ENCODE data around the gene SRR.

The SRR gene

DNA sequence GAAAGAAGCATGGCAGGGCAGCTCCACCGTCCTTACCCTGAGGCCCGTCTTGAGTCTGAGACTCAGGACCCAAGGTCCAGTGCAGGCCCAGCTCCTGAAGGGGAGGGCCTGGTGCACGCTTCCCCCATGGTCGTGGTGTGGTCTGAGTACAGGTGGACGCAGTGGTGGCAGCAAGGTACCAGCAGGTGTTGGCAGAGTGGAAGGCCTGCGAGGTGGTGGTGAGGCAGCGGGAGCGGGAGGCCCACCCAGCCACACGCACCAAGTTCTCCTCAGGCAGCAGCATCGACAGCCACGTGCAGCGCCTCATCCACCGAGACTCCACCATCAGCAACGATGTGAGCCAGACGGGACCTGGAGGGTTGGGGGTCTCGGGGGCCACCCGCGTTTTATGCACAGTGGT is 69.4 kb downstream of the SRR start:
- H3K4me1 ChIP-seq (ENCODE audit: insufficient read depth, low read length, poor library complexity, severe bottlenecking): peaks cover 6% of the 10 kb centered on the region
- no peaks in the 10 kb centered on the region for H3K36me3 ChIP-seq (ENCODE audit: insufficient read depth, low read length)
- H3K9ac ChIP-seq (ENCODE audit: low read depth, low read length, poor library complexity, severe bottlenecking): no peak overlapping the region

More for the DNA sequence above, 69.4 kb downstream of the SRR start:
- Histone ChIP-seq H2AFZ (ENCODE audit: low read length) (no peak overlapping the region), H4K20me1 (ENCODE audit: insufficient read depth, low read length, poor library complexity, severe bottlenecking) (no peaks in the 10 kb centered on the region), H3K27me3 (ENCODE audit: insufficient read depth, low read length, poor library complexity, severe bottlenecking) (no peaks in the 10 kb centered on the region), H3K4me2 (ENCODE audit: low read depth, low read length, poor library complexity, severe bottlenecking) (no peak overlapping the region), H3K9me3 (ENCODE audit: insufficient read depth, low read depth, low read length) (no peaks in the 10 kb centered on the region), H3K9me2 (replicated peaks; ENCODE audit: low read depth, low read length) (no peaks in the 10 kb centered on the region), H3K4me3 (ENCODE audit: low read length, poor library complexity, severe bottlenecking) (no peak overlapping the region), H3F3A (ENCODE audit: low read depth) (no peaks in the 10 kb centered on the region), H3K79me2 (ENCODE audit: insufficient read depth, low read length) (no peaks in the 10 kb centered on the region)
- no peak for TF ChIP-seq EZH2phosphoT487 (IDR thresholded peaks at IDR 0.05; ENCODE audit: borderline replicate concordance)
- TF ChIP-seq, protein P1, sequence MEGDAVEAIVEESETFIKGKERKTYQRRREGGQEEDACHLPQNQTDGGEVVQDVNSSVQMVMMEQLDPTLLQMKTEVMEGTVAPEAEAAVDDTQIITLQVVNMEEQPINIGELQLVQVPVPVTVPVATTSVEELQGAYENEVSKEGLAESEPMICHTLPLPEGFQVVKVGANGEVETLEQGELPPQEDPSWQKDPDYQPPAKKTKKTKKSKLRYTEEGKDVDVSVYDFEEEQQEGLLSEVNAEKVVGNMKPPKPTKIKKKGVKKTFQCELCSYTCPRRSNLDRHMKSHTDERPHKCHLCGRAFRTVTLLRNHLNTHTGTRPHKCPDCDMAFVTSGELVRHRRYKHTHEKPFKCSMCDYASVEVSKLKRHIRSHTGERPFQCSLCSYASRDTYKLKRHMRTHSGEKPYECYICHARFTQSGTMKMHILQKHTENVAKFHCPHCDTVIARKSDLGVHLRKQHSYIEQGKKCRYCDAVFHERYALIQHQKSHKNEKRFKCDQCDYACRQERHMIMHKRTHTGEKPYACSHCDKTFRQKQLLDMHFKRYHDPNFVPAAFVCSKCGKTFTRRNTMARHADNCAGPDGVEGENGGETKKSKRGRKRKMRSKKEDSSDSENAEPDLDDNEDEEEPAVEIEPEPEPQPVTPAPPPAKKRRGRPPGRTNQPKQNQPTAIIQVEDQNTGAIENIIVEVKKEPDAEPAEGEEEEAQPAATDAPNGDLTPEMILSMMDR (conservative IDR thresholded peaks at IDR 0.05; ENCODE audit: low read length): no peak

Data from Loucy (cell line).